CD14-positive monocyte (primary cell): ENCODE results near the gene ST3GAL3. TPM values are rescaled to one million over a fixed set of nuclear protein-coding genes. Genes with fewer than 3 reads are reported as not detected.

ENCODE experiments used
- DNase-seq, 3 donors: peaks; one replicate each; pipeline ENCODE4 v3.0.0-alpha.2; 2011 to 2022
- H2AFZ ChIP-seq: 2 replicates; pipeline ENCODE4 v1.6.0; 2012; ENCODE audit warnings: mild to moderate bottlenecking, low read depth, low read length, inconsistent platforms; ENCODE audit not compliant: insufficient read depth, poor library complexity, severe bottlenecking
- H3K27ac ChIP-seq, 2 donors: 1 replicate in 1 of 2; 2 replicates in 1 of 2; pipeline ENCODE4 v1.5.1; 2012 to 2013; ENCODE audit warnings: low read length in 2 of 2, control low read depth in 1 of 2, inconsistent platforms in 1 of 2, low read depth in 1 of 2, mild to moderate bottlenecking in 1 of 2
- H3K27me3 ChIP-seq, 2 donors: one replicate each; pipeline versions ENCODE4 v1.6.0 to v1.6.1; 2011 to 2013; ENCODE audit warnings: low read length in 2 of 2; ENCODE audit not compliant: control insufficient read depth in 2 of 2, insufficient read depth in 2 of 2
- H3K36me3 ChIP-seq, 2 donors: replicated peaks in 1 of 2; 1 replicate in 1 of 2; 2 replicates in 1 of 2; pipeline versions ENCODE4 v1.5.1 to v1.6.1; 2012 to 2013; ENCODE audit warnings: low read length in 2 of 2, control low read depth in 1 of 2, inconsistent platforms in 1 of 2, mild to moderate bottlenecking in 1 of 2; ENCODE audit not compliant: insufficient read depth in 2 of 2, control insufficient read depth in 1 of 2
- H3K4me1 ChIP-seq, 2 donors: 1 replicate in 1 of 2; 2 replicates in 1 of 2; pipeline versions ENCODE4 v1.5.1 to v1.6.1; 2012 to 2013; ENCODE audit warnings: low read length in 2 of 2, control low read depth in 1 of 2, inconsistent platforms in 1 of 2, mild to moderate bottlenecking in 1 of 2, moderate library complexity in 1 of 2; ENCODE audit not compliant: insufficient read depth in 2 of 2, control insufficient read depth in 1 of 2
- H3K4me2 ChIP-seq: replicated peaks from 2 replicates; pipeline ENCODE3; 2012; ENCODE audit warnings: low read length, moderate library complexity, mild to moderate bottlenecking; ENCODE audit not compliant: poor library complexity, severe bottlenecking; ENCODE audit errors: extremely low read depth
- H3K4me3 ChIP-seq, 3 experiments: fragments of 200-600 bp in 1 of 3; sonication (generic) in 1 of 3; replicated peaks in 1 of 3; 1 replicate in 2 of 3; 2 replicates in 1 of 3; pipeline ENCODE4 v1.5.1; 2011 to 2013; ENCODE audit warnings: low read length in 3 of 3, mild to moderate bottlenecking in 3 of 3, control low read depth in 2 of 3, low read depth in 2 of 3, inconsistent platforms in 1 of 3, moderate library complexity in 1 of 3
- H3K79me2 ChIP-seq: 2 replicates; pipeline ENCODE4 v1.6.0; 2012; ENCODE audit warnings: mild to moderate bottlenecking, control low read depth, inconsistent platforms, low read length, moderate library complexity; ENCODE audit not compliant: insufficient read depth
- H3K9ac ChIP-seq: 2 replicates; pipeline ENCODE4 v1.6.0; 2017; ENCODE audit warnings: low read length, mild to moderate bottlenecking; ENCODE audit not compliant: insufficient read depth, poor library complexity, severe bottlenecking
- H3K9me3 ChIP-seq, 2 donors: replicated peaks in 1 of 2; 1 replicate in 1 of 2; 2 replicates in 1 of 2; pipeline versions ENCODE4 v1.5.1 to v1.6.1; 2012 to 2013; ENCODE audit warnings: low read length in 2 of 2, control low read depth in 1 of 2; ENCODE audit not compliant: control insufficient read depth in 1 of 2, insufficient read depth in 1 of 2
- H4K20me1 ChIP-seq: 2 replicates; pipeline ENCODE4 v1.6.0; 2012; ENCODE audit warnings: mild to moderate bottlenecking, low read length, control low read depth, moderate library complexity; ENCODE audit not compliant: insufficient read depth
- H3K27ac Mint-ChIP-seq, 7 donors: one replicate each; pipeline ENCODE4 v1.8.0; 2020; ENCODE audit warnings: mild to moderate bottlenecking in 7 of 7, mixed read lengths in 7 of 7, moderate library complexity in 6 of 7, inconsistent platforms in 2 of 7
- H3K27me3 Mint-ChIP-seq, 3 donors: one replicate each; pipeline ENCODE4 v1.8.0; 2021 to 2022; ENCODE audit warnings: low read depth in 3 of 3, mild to moderate bottlenecking in 3 of 3, mixed read lengths in 3 of 3, moderate library complexity in 3 of 3, inconsistent platforms in 1 of 3
- H3K36me3 Mint-ChIP-seq, 2 donors: one replicate each; pipeline ENCODE4 v1.8.0; 2020; ENCODE audit warnings: mixed read lengths in 2 of 2, inconsistent platforms in 1 of 2, mild to moderate bottlenecking in 1 of 2
- H3K4me1 Mint-ChIP-seq: one replicate; pipeline ENCODE4 v1.8.0; 2020; ENCODE audit warnings: mild to moderate bottlenecking, mixed read lengths
- H3K4me3 Mint-ChIP-seq, 2 donors: one replicate each; pipeline ENCODE4 v1.8.0; 2020; ENCODE audit warnings: mild to moderate bottlenecking in 2 of 2, mixed read lengths in 2 of 2, moderate library complexity in 1 of 2
- H3K9me3 Mint-ChIP-seq, 7 donors: one replicate each; pipeline ENCODE4 v1.8.0; 2020 to 2022; ENCODE audit warnings: mixed read lengths in 7 of 7, mild to moderate bottlenecking in 6 of 7, moderate library complexity in 6 of 7, inconsistent platforms in 2 of 7
- CTCF ChIP-seq: fragments of 200-600 bp; IDR thresholded peaks from one replicate; pipeline ENCODE4 v1.8.0; 2022; ENCODE audit warnings: antibody characterized with exemption, mild to moderate bottlenecking
- WGBS: methylation state at CpG from one replicate; pipeline ENCODE4 v1.1.5; 2013; ENCODE audit warnings: missing lambda C conversion rate; ENCODE audit not compliant: insufficient coverage; 5-methylcytosine and 5-hydroxymethylcytosine counted together
- intact Hi-C, 2 donors: fragments of 100-400 bp; cut with micrococcal nuclease; formaldehyde crosslinking; loops; one replicate each; pipeline versions ENCODE4 v1.15.0 to v1.15.1; 2023
- polyA plus RNA-seq, 3 donors: library from polyadenylated mRNA; depleted of rRNA in 1 of 3; unstranded in 2 of 3; stranded (reverse) in 1 of 3; fragments of 300-500 nt in 2 of 3; fragments of >200 nt in 1 of 3; fragmentation: Illumina TruSeq in 2 of 3; gene quantifications; 1 replicate in 2 of 3; 2 replicates in 1 of 3; pipeline ENCODE4 v1.2.3, GENCODE V29; 2012 to 2021

Gene ST3GAL3
- polyA plus RNA-seq, 3 donors: 1.6 to 4.5 (median 2.1) TPM

- H3K4me1 ChIP-seq: peaks cover 12 to 23% of the 10 kb centered on the region in 2 donors
- H2AFZ ChIP-seq: no peak overlapping the region
- 0% methylated on average over 1 of the region's 4 CpGs for WGBS
- H3K4me3 ChIP-seq: no peak overlapping the region
- intact Hi-C loops: loop anchor here (1.0 to 10.0 kb wide), 3 partner anchors 171 to 271 kb away; partner anchors contain the start of gene SLC6A9 (in 1 of the 2)
- peak; percentile 88 for TF ChIP-seq CTCF
- DNase-seq: peak; percentile 56 to 74 (median 73)
- Mint-ChIP-seq H3K4me3 (no peak overlapping the region), H3K36me3 (peaks cover 2 to 3% of the 10 kb centered on the region in 2 donors), H3K27me3 (no peaks in the 10 kb centered on the region), H3K27ac (peak overlapping the region in 3 of 7 donors; percentile 67 to 71 (median 68)), H3K9me3 (no peaks in the 10 kb centered on the region), H3K4me1 (peaks cover 13% of the 10 kb centered on the region)
- H4K20me1 ChIP-seq: no peaks in the 10 kb centered on the region
- no peak overlapping the region for H3K27ac ChIP-seq
- H3K27me3 ChIP-seq: no peaks in the 10 kb centered on the region
- no peaks in the 10 kb centered on the region for H3K9me3 ChIP-seq
- H3K4me2 ChIP-seq: no peak overlapping the region
- H3K79me2 ChIP-seq: peaks cover 30% of the 10 kb centered on the region
- no peak overlapping the region for H3K9ac ChIP-seq
- no peaks in the 10 kb centered on the region for H3K36me3 ChIP-seq
These were observed 56.2 kb downstream of the ST3GAL3 start for GRCh38 chr1:43763497-43763973.

- peak overlapping the region in 1 of 7 donors; percentile 42 for H3K27ac Mint-ChIP-seq
These were observed 57.2 kb downstream of the ST3GAL3 start for GRCh38 chr1:43764581-43764980.

More at GRCh38 chr1:43764581-43764980, 57.2 kb downstream of the ST3GAL3 start:
- no peaks in the 10 kb centered on the region for H3K36me3 ChIP-seq
- H3K9me3 Mint-ChIP-seq: no peaks in the 10 kb centered on the region
- 63% methylated on average over 6 of the region's 6 CpGs for WGBS
- no peak for DNase-seq
- no peak for TF ChIP-seq CTCF
- no peak overlapping the region for H3K27ac ChIP-seq
- H3K4me3 Mint-ChIP-seq: no peak overlapping the region
- peaks cover 18% of the 10 kb centered on the region for H3K4me1 Mint-ChIP-seq
- no peak overlapping the region for H2AFZ ChIP-seq
- no peaks in the 10 kb centered on the region for H4K20me1 ChIP-seq
- no peaks in the 10 kb centered on the region for H3K9me3 ChIP-seq
- no peak overlapping the region for H3K9ac ChIP-seq
- H3K4me1 ChIP-seq: peaks cover 12 to 23% of the 10 kb centered on the region in 2 donors
- H3K27me3 ChIP-seq: no peaks in the 10 kb centered on the region
- intact Hi-C loops: loop anchor here in 1 of 2 donors (10.0 kb wide), 1 partner anchor 270 kb away; the partner anchor contains the start of gene SLC6A9
- no peaks in the 10 kb centered on the region for H3K27me3 Mint-ChIP-seq
- no peak overlapping the region for H3K4me3 ChIP-seq
- H3K36me3 Mint-ChIP-seq: peaks cover 2 to 3% of the 10 kb centered on the region in 2 donors
- peaks cover 32% of the 10 kb centered on the region for H3K79me2 ChIP-seq
- H3K4me2 ChIP-seq: no peak overlapping the region
